ENCODE measurements around the gene PLEKHM3. TPM values are rescaled to one million over a fixed set of nuclear protein-coding genes. Genes with fewer than 3 reads are reported as not detected.

Gene PLEKHM3
- total and polyA plus RNA-seq, 2 experiments from 2014 or later, result 3.9 to 8.8 TPM

- Mint-ChIP-seq H3K27me3 (ENCODE audit: insufficient read depth, low read depth, poor library complexity) (no peaks in the 10 kb centered on the region), H3K4me1 (no peaks in the 10 kb centered on the region), H3K9me3 (no peaks in the 10 kb centered on the region), H3K36me3 (ENCODE audit: low read depth) (no peaks in the 10 kb centered on the region), H3K4me3 (no peak overlapping the region), H3K27ac (no peak overlapping the region)
- ATAC-seq, result no peak
- H3K4me1 ChIP-seq (ENCODE audit: insufficient read depth), result no peaks in the 10 kb centered on the region
- H3K79me2 ChIP-seq (replicated peaks; ENCODE audit: insufficient read depth), result no peaks in the 10 kb centered on the region
- H3K9me2 ChIP-seq (ENCODE audit: insufficient read depth), result no peaks in the 10 kb centered on the region; the same call in 1 of the 2 replicates
- no peaks in the 10 kb centered on the region for H4K20me1 ChIP-seq (replicated peaks; ENCODE audit: insufficient read depth)
- DNase-seq (ENCODE audit: low spot score), result no peak
- no peak overlapping the region for H3K27ac ChIP-seq (ENCODE audit: low read depth)
- no peaks in the 10 kb centered on the region for H3F3A ChIP-seq (replicated peaks; ENCODE audit: low read depth)
- H3K4me3 ChIP-seq, result no peak overlapping the region
- no peaks in the 10 kb centered on the region for H3K27me3 ChIP-seq (ENCODE audit: insufficient read depth)
- no peaks in the 10 kb centered on the region for H3K36me3 ChIP-seq (ENCODE audit: insufficient read depth)
- TF ChIP-seq CREB1 (CRISPR knock-in tag; IDR thresholded peaks at IDR 0.05; ENCODE audit: low read depth) (no peak), NANOG (IDR thresholded peaks at IDR 0.05; ENCODE audit: borderline replicate concordance) (no peak), REST (IDR thresholded peaks at IDR 0.05; ENCODE audit: unreplicated experiment) (no peak), ETS1 (IDR thresholded peaks at IDR 0.05) (no peak), EZH2phosphoT487 (IDR thresholded peaks at IDR 0.05; ENCODE audit: unreplicated experiment) (no peak), ZNF462 (CRISPR knock-in tag; IDR thresholded peaks at IDR 0.05) (no peak), ZNF114 (CRISPR knock-in tag; IDR thresholded peaks at IDR 0.05) (no peak), STAT1 (IDR thresholded peaks at IDR 0.05; ENCODE audit: unreplicated experiment) (no peak), CTCF (conservative IDR thresholded peaks at IDR 0.05; ENCODE audit: low read depth in 2 of 2) (no peak), JUNB (IDR thresholded peaks at IDR 0.05; ENCODE audit: unreplicated experiment) (no peak), POLR2AphosphoS5 (IDR thresholded peaks at IDR 0.05; ENCODE audit: low read depth) (no peak), ZNF331 (CRISPR knock-in tag; IDR thresholded peaks at IDR 0.05; ENCODE audit: low read depth) (no peak), EZH2 (IDR thresholded peaks at IDR 0.05; ENCODE audit: low read depth, unreplicated experiment) (no peak)
- no peak overlapping the region for H3K4me2 ChIP-seq
- no peak overlapping the region for H2AFZ ChIP-seq
Measured at GRCh38 chr2:207988975-207989374, 36.4 kb downstream of the PLEKHM3 start.

Measured in GM23338 (cell line).